IMR-90 (cell line): ENCODE results near the gene DNAJC6. TPM values are rescaled to one million over a fixed set of nuclear protein-coding genes. Genes with fewer than 3 reads are reported as not detected.
"Not testable (repeated sequence)": the region's sequence is repeated elsewhere in the genome, so short reads cannot be mapped to it uniquely, and the experiment has no call there.

ENCODE experiments used
- ATAC-seq: fragments of 200-7000 bp; cut with Tn5 transposase; 2 replicates; pipeline ENCODE4 v1.9.1; 2020; ENCODE audit warnings: low read depth, mild to moderate bottlenecking, moderate library complexity
- BruUV-seq: library from RNA; stranded (reverse); fragments of 400-500 nt; replicated peaks from 2 replicates; lab custom pipeline; 2021; lab: Mats Ljungman, UMichigan
- CTCF ChIA-PET: fragments of 300-600 bp; formaldehyde crosslinking; extraction: SDS; loops from one replicate; lab custom pipeline; 2021; ENCODE audit warnings: antibody characterized with exemption; lab: Yijun Ruan, JAX
- POLR2A ChIA-PET: fragments of 300-600 bp; sonication (Branson Sonifier 250); formaldehyde crosslinking; loops from one replicate; lab custom pipeline; 2022; ENCODE audit warnings: antibody characterized with exemption; ENCODE audit not compliant: unreplicated experiment; lab: Charles Lee
- DNase-seq: peaks from one replicate; pipeline ENCODE4 v3.0.0; 2013
- H2AFZ ChIP-seq: replicated peaks from 2 replicates; pipeline ENCODE3; 2013; ENCODE audit warnings: low read length, mild to moderate bottlenecking; ENCODE audit not compliant: poor library complexity
- H2AK5ac ChIP-seq: 2 replicates; pipeline ENCODE4 v1.6.1; 2013; ENCODE audit warnings: low read depth, low read length, inconsistent platforms
- H2AK9ac ChIP-seq: replicated peaks from 2 replicates; pipeline ENCODE3; 2013; ENCODE audit warnings: mild to moderate bottlenecking, low read depth, low read length, moderate library complexity; ENCODE audit not compliant: poor library complexity
- H2BK120ac ChIP-seq: 2 replicates; pipeline ENCODE4 v1.6.1; 2013; ENCODE audit warnings: low read depth, low read length, inconsistent platforms
- H2BK15ac ChIP-seq: 3 replicates; pipeline ENCODE4 v1.6.1; 2013; ENCODE audit warnings: low read depth, low read length, inconsistent platforms
- H2BK20ac ChIP-seq: 2 replicates; pipeline ENCODE4 v1.6.1; 2013; ENCODE audit warnings: low read depth, mild to moderate bottlenecking, inconsistent platforms, low read length, moderate library complexity
- H2BK5ac ChIP-seq: 2 replicates; pipeline ENCODE4 v1.6.1; 2013; ENCODE audit warnings: mild to moderate bottlenecking, low read depth, low read length, inconsistent platforms; ENCODE audit not compliant: poor library complexity, severe bottlenecking
- H3K14ac ChIP-seq: replicated peaks from 2 replicates; pipeline ENCODE4 v1.6.1; 2013; ENCODE audit warnings: low read depth, low read length, inconsistent platforms
- H3K18ac ChIP-seq: 2 replicates; pipeline ENCODE4 v1.6.1; 2013; ENCODE audit warnings: low read depth, low read length, control low read depth
- H3K23ac ChIP-seq: 2 replicates; pipeline ENCODE4 v1.6.1; 2013; ENCODE audit warnings: low read depth, low read length, inconsistent platforms
- H3K27ac ChIP-seq: 2 replicates; pipeline ENCODE4 v1.5.1; 2013; ENCODE audit warnings: mild to moderate bottlenecking, control low read depth, low read length; ENCODE audit not compliant: insufficient read depth
- H3K27me3 ChIP-seq: 2 replicates; pipeline ENCODE4 v1.6.1; 2013; ENCODE audit warnings: low read length; ENCODE audit not compliant: control insufficient read depth, insufficient read depth
- H3K36me3 ChIP-seq: 2 replicates; pipeline ENCODE4 v1.6.1; 2013; ENCODE audit warnings: low read length, mixed read lengths; ENCODE audit not compliant: control insufficient read depth, insufficient read depth
- H3K4ac ChIP-seq: 2 replicates; pipeline ENCODE4 v1.6.1; 2013; ENCODE audit warnings: low read depth, low read length, inconsistent platforms
- H3K4me1 ChIP-seq: 2 replicates; pipeline ENCODE4 v1.6.1; 2013; ENCODE audit warnings: low read length, mixed read lengths; ENCODE audit not compliant: control insufficient read depth, insufficient read depth
- H3K4me2 ChIP-seq: 2 replicates; pipeline ENCODE4 v1.6.1; 2013; ENCODE audit warnings: low read depth, mild to moderate bottlenecking, control low read depth, low read length, moderate library complexity
- H3K4me3 ChIP-seq: 2 replicates; pipeline ENCODE4 v1.5.1; 2013; ENCODE audit warnings: low read depth, mild to moderate bottlenecking, control low read depth, low read length, moderate library complexity; ENCODE audit not compliant: insufficient read depth
- H3K56ac ChIP-seq: 2 replicates; pipeline ENCODE4 v1.6.1; 2013; ENCODE audit warnings: low read length, inconsistent platforms; ENCODE audit not compliant: insufficient read depth; ENCODE audit errors: extremely low read depth
- H3K79me1 ChIP-seq, 2 experiments: 2 replicates each; pipeline ENCODE4 v1.6.1; 2013; ENCODE audit warnings: low read length in 2 of 2, inconsistent platforms in 1 of 2, low read depth in 1 of 2
- H3K9ac ChIP-seq: 2 replicates; pipeline ENCODE4 v1.6.1; 2013; ENCODE audit warnings: low read depth, low read length, control low read depth
- H3K9me1 ChIP-seq: 2 replicates; pipeline ENCODE4 v1.6.1; 2013; ENCODE audit warnings: low read length, inconsistent platforms; ENCODE audit not compliant: insufficient read depth
- H3K9me3 ChIP-seq: 2 replicates; pipeline ENCODE4 v1.6.1; 2013; ENCODE audit warnings: low read length; ENCODE audit not compliant: control insufficient read depth, insufficient read depth
- H4K20me1 ChIP-seq: 2 replicates; pipeline ENCODE4 v1.6.1; 2013; ENCODE audit warnings: low read length, inconsistent platforms; ENCODE audit not compliant: insufficient read depth
- H4K5ac ChIP-seq: 2 replicates; pipeline ENCODE4 v1.6.1; 2013; ENCODE audit warnings: mild to moderate bottlenecking, low read depth, low read length, control low read depth
- H4K8ac ChIP-seq, 2 experiments: 2 replicates each; pipeline ENCODE4 v1.6.1; 2013; ENCODE audit warnings: low read depth in 2 of 2, low read length in 2 of 2, control low read depth in 1 of 2, inconsistent platforms in 1 of 2
- H4K91ac ChIP-seq: 2 replicates; pipeline ENCODE4 v1.6.1; 2013; ENCODE audit warnings: low read depth, low read length, inconsistent platforms; ENCODE audit not compliant: insufficient read depth
- WGBS, 2 experiments: methylation state at CpG; one replicate each; pipeline versions ENCODE4 v1.1.5 to v1.1.7; 2013; ENCODE audit warnings: missing lambda C conversion rate in 2 of 2; ENCODE audit not compliant: insufficient read length in 1 of 2; ENCODE audit errors: extremely low coverage in 2 of 2; 5-methylcytosine and 5-hydroxymethylcytosine counted together
- dilution Hi-C: fragments of 300-500 bp; cut with HindIII; formaldehyde crosslinking; loops from one replicate; pipeline ENCODE4 v1.14.3; 2018; ENCODE audit warnings: low sequenced_read_pairs; ENCODE audit not compliant: unreplicated experiment
- in situ Hi-C: fragments of 300-500 bp; cut with MboI; formaldehyde crosslinking; loops from 3 replicates; pipeline ENCODE4 v1.14.3; 2019; ENCODE audit warnings: low sequenced_read_pairs, inconsistent platforms, mixed read lengths
- intact Hi-C: fragments of 100-400 bp; cut with micrococcal nuclease; formaldehyde crosslinking; loops from 2 replicates; pipeline ENCODE4 v1.10.0; 2022
- polyA plus RNA-seq, 3 experiments: library from polyadenylated mRNA; depleted of rRNA; stranded (reverse); fragments of >200 nt; gene quantifications; 2 replicates each; pipeline ENCODE4 v1.2.3, GENCODE V29; 2012; ENCODE audit warnings: low replicate concordance in 1 of 3
- total RNA-seq: library from RNA; depleted of rRNA; stranded (reverse); fragments of >200 nt; gene quantifications from 2 replicates; pipeline ENCODE4 v1.2.3, GENCODE V29; 2012

Gene DNAJC6
- total and polyA plus RNA-seq, 2 of the 4 experiments (the other 2 are of a cell fraction), result 0.05 to 0.18 TPM

DNA sequence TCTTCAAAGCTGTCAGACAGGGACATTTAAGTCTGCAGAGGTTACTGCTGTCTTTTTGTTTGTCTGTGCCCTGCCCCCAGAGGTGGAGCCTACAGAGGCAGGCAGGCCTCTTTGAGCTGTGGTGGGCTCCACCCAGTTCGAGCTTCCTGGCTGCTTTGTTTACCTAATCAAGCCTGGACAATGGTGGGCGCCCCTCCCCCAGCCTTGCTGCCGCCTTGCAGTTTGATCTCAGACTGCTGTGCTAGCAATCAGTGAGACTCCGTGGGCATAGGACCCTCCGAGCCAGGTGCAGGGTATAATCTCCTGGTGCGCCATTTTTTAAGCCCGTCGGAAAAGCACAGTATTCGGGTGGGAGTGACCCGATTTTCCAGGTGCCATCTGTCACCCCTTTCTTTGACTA lies 146.3 kb downstream of the DNAJC6 start:
- DNase-seq, H3K27ac ChIP-seq, H2AFZ ChIP-seq, H3K27me3 ChIP-seq, H3K9ac ChIP-seq, H3K9me1 ChIP-seq, H3K4me3 ChIP-seq, BruUV-seq, H2BK5ac ChIP-seq, H2AK9ac ChIP-seq, H4K5ac ChIP-seq, H2BK20ac ChIP-seq, H3K79me1 ChIP-seq, H2BK15ac ChIP-seq, H2BK120ac ChIP-seq, H3K4ac ChIP-seq, intact Hi-C loops, ATAC-seq, H3K18ac ChIP-seq, dilution Hi-C loops, H3K56ac ChIP-seq, H3K4me2 ChIP-seq, CTCF ChIA-PET, H3K14ac ChIP-seq, H4K91ac ChIP-seq, in situ Hi-C loops, H2AK5ac ChIP-seq, H3K9me3 ChIP-seq, H4K20me1 ChIP-seq, H3K23ac ChIP-seq, H3K36me3 ChIP-seq, POLR2A ChIA-PET, H3K4me1 ChIP-seq, H4K8ac ChIP-seq: not testable (repeated sequence)
- no CpG with 5 or more reads among the region's 10 CpGs for WGBS, 2 experiments
